ENCODE data around the gene FGFBP3.

Gene FGFBP3

GRCh38 chr10:91909117-91909677, at the start of gene FGFBP3:
Gene FGFBP3, minus strand, starts transcription at chr10:91909486. Its CDS starts 517 bp downstream, at chr10:91908969.
- H3K4me2 ChIP-seq: peak within 1 kb of the TSS; percentile 84 to 96 (median 93)
- peak within 1 kb of the TSS; percentile 77 to 91 (median 85) for H3K9ac ChIP-seq
- peaks cover 16 to 29% (median 23%) of the 10 kb centered on the region in 10 experiments for H3K4me1 ChIP-seq
- no peaks in the 10 kb centered on the region for H3K9me3 ChIP-seq (replicated peaks in 1 of 11)
- H4K20me1 ChIP-seq: no peaks in the 10 kb centered on the region
- no peaks in the 10 kb centered on the region for H3K27me3 ChIP-seq
- peak within 1 kb of the TSS; percentile 72 to 96 (median 86) for H3K4me3 ChIP-seq
- peak within 1 kb of the TSS; percentile 49 to 89 (median 85); a peak in 21 of 22 replicates for H3K27ac ChIP-seq
- peaks cover 0 to 14% (median 0%) of the 10 kb centered on the region in 11 experiments; a peak in 3 of 22 replicates for H3K36me3 ChIP-seq
- no peak for TF ChIP-seq Cebpa-rat (IDR thresholded peaks at IDR 0.05)

GRCh38 chr10:91957091-91957490, 47.8 kb upstream of the FGFBP3 start:
- no peak for TF ChIP-seq Cebpa-rat (IDR thresholded peaks at IDR 0.05)
- H3K9ac ChIP-seq: no peak overlapping the region
- H3K36me3 ChIP-seq: peaks cover 94 to 100% (median 100%) of the 10 kb centered on the region in 11 experiments

GRCh38 chr10:91955114-91955513, 45.8 kb upstream of the FGFBP3 start:
- no peak overlapping the region for H3K4me2 ChIP-seq
- no peaks in the 10 kb centered on the region for H3K9me3 ChIP-seq (replicated peaks in 1 of 11)
- H3K4me3 ChIP-seq: no peak overlapping the region
- H3K36me3 ChIP-seq: peaks cover 94 to 100% (median 100%) of the 10 kb centered on the region in 11 experiments
- H3K27ac ChIP-seq: no peak overlapping the region
- H3K4me1 ChIP-seq: peaks cover 0 to 5% (median 0%) of the 10 kb centered on the region in 10 experiments; a peak in 1 of 20 replicates
- H3K27me3 ChIP-seq: no peaks in the 10 kb centered on the region
- no peak for TF ChIP-seq Cebpa-rat (IDR thresholded peaks at IDR 0.05)
- no peak overlapping the region for H3K9ac ChIP-seq
- H4K20me1 ChIP-seq: peaks cover 0 to 58% (median 18%) of the 10 kb centered on the region in 11 experiments; a peak in 14 of 22 replicates

More at GRCh38 chr10:91957091-91957490, 47.8 kb upstream of the FGFBP3 start:
- Histone ChIP-seq H3K9me3 (replicated peaks in 1 of 11) (no peaks in the 10 kb centered on the region), H3K27me3 (no peaks in the 10 kb centered on the region), H3K4me1 (peaks cover 0 to 3% (median 0%) of the 10 kb centered on the region in 10 experiments; a peak in 1 of 20 replicates), H3K4me2 (no peak overlapping the region), H4K20me1 (peaks cover 0 to 47% (median 17%) of the 10 kb centered on the region in 11 experiments; a peak in 11 of 22 replicates), H3K27ac (no peak overlapping the region), H3K4me3 (no peak overlapping the region)

- no peaks in the 10 kb centered on the region for H3K27me3 ChIP-seq
- no peak overlapping the region for H3K4me3 ChIP-seq
- peaks cover 0 to 5% (median 0%) of the 10 kb centered on the region in 10 experiments; a peak in 1 of 20 replicates for H3K4me1 ChIP-seq
- no peak overlapping the region for H3K9ac ChIP-seq
- H3K9me3 ChIP-seq (replicated peaks in 1 of 11): peaks cover 0 to 4% (median 0%) of the 10 kb centered on the region in 11 experiments; a peak in 1 of 22 replicates
- no peak overlapping the region for H3K27ac ChIP-seq
- peaks cover 6 to 72% (median 26%) of the 10 kb centered on the region in 11 experiments; a peak in 17 of 22 replicates for H4K20me1 ChIP-seq
- no peak for TF ChIP-seq Cebpa-rat (IDR thresholded peaks at IDR 0.05)
- H3K4me2 ChIP-seq: no peak overlapping the region
- H3K36me3 ChIP-seq: peaks cover 94 to 100% (median 99%) of the 10 kb centered on the region in 11 experiments
Measured at GRCh38 chr10:91953600-91954160, 44.4 kb upstream of the FGFBP3 start.

GRCh38 chr10:91944880-91945630, 35.8 kb upstream of the FGFBP3 start:
- peaks cover 75 to 96% (median 86%) of the 10 kb centered on the region in 11 experiments for H3K36me3 ChIP-seq

GRCh38 chr10:91941426-91941825, 32.1 kb upstream of the FGFBP3 start:
- peaks cover 0 to 8% (median 0%) of the 10 kb centered on the region in 10 experiments; a peak in 1 of 20 replicates for H3K4me1 ChIP-seq
- peaks cover 42 to 92% (median 76%) of the 10 kb centered on the region in 11 experiments for H4K20me1 ChIP-seq
- H3K9ac ChIP-seq: no peak overlapping the region
- peaks cover 77 to 99% (median 91%) of the 10 kb centered on the region in 11 experiments for H3K36me3 ChIP-seq
- TF ChIP-seq Cebpa-rat (IDR thresholded peaks at IDR 0.05): no peak
- H3K4me2 ChIP-seq: no peak overlapping the region
- H3K27ac ChIP-seq: no peak overlapping the region
- H3K4me3 ChIP-seq: no peak overlapping the region
- no peaks in the 10 kb centered on the region for H3K27me3 ChIP-seq
- H3K9me3 ChIP-seq (replicated peaks in 1 of 11): peaks cover 0 to 5% (median 0%) of the 10 kb centered on the region in 11 experiments; a peak in 1 of 22 replicates

More at GRCh38 chr10:91944880-91945630, 35.8 kb upstream of the FGFBP3 start:
- peaks cover 0 to 5% (median 0%) of the 10 kb centered on the region in 10 experiments; a peak in 2 of 20 replicates for H3K4me1 ChIP-seq
- H3K27ac ChIP-seq: no peak overlapping the region
- no peak for TF ChIP-seq Cebpa-rat (IDR thresholded peaks at IDR 0.05)
- H3K27me3 ChIP-seq: no peaks in the 10 kb centered on the region
- H3K4me3 ChIP-seq: no peak overlapping the region
- peaks cover 0 to 4% (median 0%) of the 10 kb centered on the region in 11 experiments; a peak in 1 of 22 replicates for H3K9me3 ChIP-seq (replicated peaks in 1 of 11)
- H3K4me2 ChIP-seq: no peak overlapping the region
- H4K20me1 ChIP-seq: peaks cover 15 to 86% (median 48%) of the 10 kb centered on the region in 11 experiments; a peak in 20 of 22 replicates
- H3K9ac ChIP-seq: no peak overlapping the region

GRCh38 chr10:91939653-91940052, 30.4 kb upstream of the FGFBP3 start:
- Histone ChIP-seq H4K20me1 (peaks cover 49 to 96% (median 80%) of the 10 kb centered on the region in 11 experiments), H3K36me3 (peaks cover 76 to 99% (median 90%) of the 10 kb centered on the region in 11 experiments), H3K27me3 (no peaks in the 10 kb centered on the region), H3K9ac (no peak overlapping the region), H3K4me1 (peaks cover 0 to 8% (median 0%) of the 10 kb centered on the region in 10 experiments; a peak in 2 of 20 replicates), H3K27ac (no peak overlapping the region), H3K9me3 (replicated peaks in 1 of 11) (peaks cover 0 to 8% (median 0%) of the 10 kb centered on the region in 11 experiments; a peak in 1 of 22 replicates), H3K4me2 (no peak overlapping the region), H3K4me3 (no peak overlapping the region)
- TF ChIP-seq Cebpa-rat (IDR thresholded peaks at IDR 0.05): no peak

- H3K9ac ChIP-seq: no peak overlapping the region
Measured at GRCh38 chr10:91935886-91936285, 26.6 kb upstream of the FGFBP3 start.

More at GRCh38 chr10:91935886-91936285, 26.6 kb upstream of the FGFBP3 start:
- Histone ChIP-seq H3K9me3 (replicated peaks in 1 of 11) (peaks cover 0 to 8% (median 0%) of the 10 kb centered on the region in 11 experiments; a peak in 1 of 22 replicates), H3K4me3 (no peak overlapping the region), H3K4me2 (no peak overlapping the region), H3K27ac (no peak overlapping the region), H3K4me1 (peaks cover 0 to 46% (median 4%) of the 10 kb centered on the region in 10 experiments; a peak in 9 of 20 replicates), H4K20me1 (peaks cover 82 to 100% (median 97%) of the 10 kb centered on the region in 11 experiments), H3K36me3 (peaks cover 57 to 99% (median 91%) of the 10 kb centered on the region in 11 experiments), H3K27me3 (no peaks in the 10 kb centered on the region)
- TF ChIP-seq Cebpa-rat (IDR thresholded peaks at IDR 0.05): no peak

Data from BLaER1 treated with 17β-estradiol and CSF1 and Interleukin-3, amounts not matched to agents 10 nM and 100 nM (cell line).